Activated naive CD8-positive, alpha-beta T cell treated with anti-CD3 and anti-CD28 coated beads, Interleukin-2, amount 10 ng/mL, durations not matched to agents 7 days and 5 days (primary cell): ENCODE measurements around the gene ZP3. TPM values are rescaled to one million over a fixed set of nuclear protein-coding genes. Genes with fewer than 3 reads are reported as not detected.
"Not testable (repeated sequence)": the region's sequence is repeated elsewhere in the genome, so short reads cannot be mapped to it uniquely, and the experiment has no call there.

ENCODE experiments used
- ATAC-seq: fragments of 150-1000 bp; cut with Tn5 transposase; one replicate; pipeline ENCODE4 v1.10.0; 2021; ENCODE audit warnings: low read depth, moderate library complexity
- POLR2A ChIA-PET: fragments of 350-600 bp; sonication (Branson Sonifier 250); formaldehyde crosslinking; loops from one replicate; lab custom pipeline; 2021; ENCODE audit warnings: antibody characterized with exemption; lab: Charles Lee
- DNase-seq: peaks from one replicate; pipeline ENCODE4 v3.0.0; 2021
- H3K27ac Mint-ChIP-seq: one replicate; pipeline ENCODE4 v1.8.0; 2022; ENCODE audit warnings: mild to moderate bottlenecking, mixed read lengths
- H3K27me3 Mint-ChIP-seq: one replicate; pipeline ENCODE4 v1.8.0; 2022; ENCODE audit warnings: mild to moderate bottlenecking, moderate library complexity, mixed read lengths
- H3K36me3 Mint-ChIP-seq: one replicate; pipeline ENCODE4 v1.8.0; 2021; ENCODE audit warnings: mild to moderate bottlenecking, mixed read lengths
- H3K4me1 Mint-ChIP-seq: one replicate; pipeline ENCODE4 v1.8.0; 2021; ENCODE audit warnings: mixed read lengths
- H3K4me3 Mint-ChIP-seq: one replicate; pipeline ENCODE4 v1.8.0; 2022; ENCODE audit warnings: mild to moderate bottlenecking, moderate library complexity, mixed read lengths
- H3K9me3 Mint-ChIP-seq: one replicate; pipeline ENCODE4 v1.8.0; 2021; ENCODE audit warnings: mixed read lengths
- total RNA-seq, 2 experiments: library from RNA; stranded (reverse); gene quantifications; one replicate each; pipeline ENCODE4 v1.2.3, GENCODE V29; 2021

Gene ZP3
- total RNA-seq, 2 experiments from 2014 or later, result 0.80 to 1.3 TPM

DNA sequence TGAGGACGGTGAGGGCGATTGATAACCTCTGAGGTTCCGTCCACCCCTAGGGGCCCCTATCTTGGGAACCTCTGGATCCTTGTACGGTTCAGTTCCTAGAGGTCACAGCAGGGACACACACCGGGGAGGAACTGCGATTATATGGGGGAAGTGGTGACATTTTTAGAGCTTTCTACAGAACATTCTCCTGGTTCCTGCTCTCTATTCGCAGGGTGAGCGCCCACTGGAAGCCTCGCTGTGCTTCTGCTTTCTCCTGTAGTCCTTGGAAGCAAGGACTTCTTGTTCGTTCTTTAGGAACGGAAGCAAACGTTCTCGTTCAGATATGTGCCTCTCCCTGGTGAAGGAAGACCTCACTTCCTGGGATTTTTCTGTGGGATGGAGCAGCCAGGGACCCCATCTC is 63.2 kb downstream of the ZP3 start:
- POLR2A ChIA-PET, H3K27ac Mint-ChIP-seq, H3K4me1 Mint-ChIP-seq, DNase-seq, H3K27me3 Mint-ChIP-seq, H3K4me3 Mint-ChIP-seq, ATAC-seq, H3K36me3 Mint-ChIP-seq, H3K9me3 Mint-ChIP-seq: not testable (repeated sequence)

Other genes with a start within 250 kb of the ZP3 start
- not detected for gene SRRM3, start 223.1 kb upstream of the ZP3 start, total RNA-seq
- gene HSPB1, start 122.3 kb upstream of the ZP3 start, total RNA-seq, result 10 to 100 TPM; 43.3 to 47.9 TPM
- 10 to 100 TPM; 62.7 to 66.5 TPM for gene YWHAG, start 66.0 kb upstream of the ZP3 start, total RNA-seq
- gene SSC4D, start 15.3 kb upstream of the ZP3 start, total RNA-seq, result under 1 TPM; 0.34 to 0.42 TPM
- gene DTX2, start 36.8 kb downstream of the ZP3 start, total RNA-seq, result 10 to 100 TPM; 34.3 to 38.6 TPM
- 1 to 10 TPM; 2.1 to 2.7 TPM for gene UPK3B, start 85.6 kb downstream of the ZP3 start, total RNA-seq
- gene SPDYE16, start 118.3 kb downstream of the ZP3 start, total RNA-seq, result under 1 TPM; 0.22 to 0.71 TPM
- 10 to 100 TPM; 12.7 to 13.9 TPM for gene POMZP3, start 202.3 kb downstream of the ZP3 start, total RNA-seq